GM12873 (cell line): ENCODE measurements around the gene FREM1.

Source experiments
- CTCF ChIP-seq: IDR thresholded peaks from 2 replicates; pipeline ENCODE4 v1.5.1; 2012; ENCODE audit warnings: low read depth, mild to moderate bottlenecking, moderate library complexity, low read length, control low read depth; ENCODE audit not compliant: insufficient read depth; ENCODE audit errors: missing control alignments

FREM1 gene

GRCh38 chr9:14813336-14814248 lies 96.6 kb downstream of the FREM1 start:
- no peak for TF ChIP-seq CTCF

GRCh38 chr9:14812806-14813205 lies 97.4 kb downstream of the FREM1 start:
- TF ChIP-seq CTCF: no peak

- no peak for TF ChIP-seq CTCF
Measured at GRCh38 chr9:14811844-14812243, 98.4 kb downstream of the FREM1 start.

DNA sequence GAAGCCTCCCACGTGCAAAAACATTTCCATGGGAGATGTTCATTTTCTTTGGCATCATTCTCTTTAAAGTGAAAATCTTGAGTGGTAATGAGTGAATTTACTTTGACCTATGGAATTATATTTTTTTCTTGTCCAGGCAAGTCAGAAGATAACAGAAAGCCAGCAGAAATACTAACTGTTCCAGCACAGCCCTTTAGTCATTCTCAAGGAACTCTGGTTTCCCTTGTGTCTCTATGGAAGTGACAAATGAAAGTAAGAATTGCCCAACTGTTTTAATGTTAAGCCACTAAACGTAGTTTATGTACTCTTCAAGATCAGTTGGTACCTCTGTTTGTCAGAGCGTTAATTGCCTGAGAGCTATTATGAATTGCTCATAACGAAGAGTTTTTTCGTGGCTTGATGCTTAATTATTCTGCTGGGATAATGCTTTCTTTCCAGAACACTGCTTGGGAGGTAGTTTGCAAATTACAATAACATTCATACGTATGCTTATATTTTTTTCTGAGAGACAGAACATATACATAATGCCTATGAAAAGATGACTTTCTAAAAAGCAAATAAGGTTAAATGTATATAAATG lies 103.2 kb downstream of the FREM1 start:
- no peak for TF ChIP-seq CTCF

DNA sequence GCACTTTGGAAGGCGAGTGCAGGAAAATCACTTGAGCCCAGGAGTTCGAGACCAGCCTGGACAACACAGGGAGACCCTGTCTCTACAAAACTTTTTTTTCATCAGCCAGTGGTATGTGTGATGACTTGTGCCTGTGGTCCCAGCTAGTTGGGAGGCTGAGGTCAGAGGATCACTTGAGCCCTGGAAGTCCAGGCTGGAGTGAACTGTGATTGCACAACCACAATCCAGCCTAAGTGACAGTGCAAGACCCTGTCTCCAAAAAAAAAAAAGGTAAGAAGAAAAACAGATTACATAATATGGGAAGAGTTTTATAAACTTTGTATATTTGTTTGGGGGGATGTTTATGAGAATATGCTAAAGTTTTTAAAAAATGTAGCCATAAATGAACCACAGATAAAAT lies 111.2 kb downstream of the FREM1 start:
- TF ChIP-seq CTCF: no peak

DNA sequence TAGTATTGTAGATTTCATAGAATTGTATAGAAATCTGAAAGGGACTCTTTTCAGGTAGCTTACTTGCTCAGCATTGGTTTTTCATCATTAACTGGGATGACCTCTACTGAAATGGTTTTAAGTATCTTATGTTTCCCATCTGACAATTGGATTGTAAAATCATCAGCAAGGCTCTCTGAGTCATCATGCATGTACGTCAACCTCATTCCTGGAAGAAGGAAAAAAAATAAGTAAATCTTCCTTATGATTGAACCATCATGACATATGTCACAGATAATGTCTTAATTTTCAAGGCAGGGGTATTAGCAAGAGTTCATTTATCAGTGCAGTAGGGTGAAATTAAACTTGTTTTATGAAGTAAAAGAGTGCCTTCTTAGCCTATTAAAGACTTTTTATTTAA lies 112.8 kb downstream of the FREM1 start:
- no peak for TF ChIP-seq CTCF

GRCh38 chr9:14793389-14793788 lies 116.8 kb downstream of the FREM1 start:
- TF ChIP-seq CTCF: no peak
